Right cardiac atrium (tissue), 5 donors: ENCODE results near the gene ANP32E. TPM values are rescaled to one million over a fixed set of nuclear protein-coding genes. Genes with fewer than 3 reads are reported as not detected.

Source experiments
- ATAC-seq, 2 donors: fragments of 200-7000 bp; cut with Tn5 transposase; one replicate each; pipeline versions ENCODE4 v1.8.0 to v1.9.1; 2020; ENCODE audit warnings: moderate library complexity in 2 of 2, mild to moderate bottlenecking in 1 of 2
- DNase-seq, 3 donors: peaks; one replicate each; pipeline ENCODE4 v3.0.0-alpha.2; 2020
- H3K27ac ChIP-seq: one replicate; pipeline ENCODE4 v1.5.1; 2013; ENCODE audit warnings: mild to moderate bottlenecking, low read length, control low read depth, moderate library complexity
- H3K27me3 ChIP-seq: one replicate; pipeline ENCODE4 v1.6.1; 2013; ENCODE audit not compliant: control insufficient read depth, insufficient read depth
- H3K4me1 ChIP-seq: one replicate; pipeline ENCODE4 v1.6.1; 2013; ENCODE audit warnings: low read length; ENCODE audit not compliant: control insufficient read depth, insufficient read depth
- H3K4me3 ChIP-seq: one replicate; pipeline ENCODE4 v1.5.1; 2013; ENCODE audit warnings: low read length, control low read depth
- H3K9me3 ChIP-seq: one replicate; pipeline ENCODE4 v1.6.1; 2013; ENCODE audit warnings: low read length; ENCODE audit not compliant: control insufficient read depth
- WGBS: extraction: QIAGEN DNeasy Blood & Tissue Kit; methylation state at CpG from one replicate; pipeline ENCODE4 v1.1.7; 2013; 5-methylcytosine and 5-hydroxymethylcytosine counted together
- intact Hi-C, 4 donors: fragments of 100-400 bp; cut with DNase I; formaldehyde crosslinking; loops; one replicate each; pipeline versions ENCODE4 v1.11.0 to v1.14.0; 2022 to 2023
- polyA plus RNA-seq: library from polyadenylated mRNA; stranded (reverse); fragments of 200-250 nt; gene quantifications from one replicate; pipeline ENCODE4 v1.2.3, GENCODE V29; 2013
- total RNA-seq, 4 donors: library from RNA; stranded (reverse); fragmentation: NEBNext Ultra II Directional; extraction: Animal tissue kit (Norgen Biotek cat#: 25700); gene quantifications; one replicate each; pipeline ENCODE4 v1.2.1, GENCODE V29; 2021
- donor health status: healthy with polysubstance abuse.
- donor health status: DM: no; HTN: yes; CAD: no.
- donor health status: DM: no; HTN: no; CAD: no.
- donor health status: DM: no; HTN: yes; CAD: no; lungs with severe emphysema.
- donor health status: DM: yes; HTN: yes; CAD: no.

ANP32E gene
- total and polyA plus RNA-seq, 5 donors: 23.7 to 36.3 (median 28.2) TPM

DNA sequence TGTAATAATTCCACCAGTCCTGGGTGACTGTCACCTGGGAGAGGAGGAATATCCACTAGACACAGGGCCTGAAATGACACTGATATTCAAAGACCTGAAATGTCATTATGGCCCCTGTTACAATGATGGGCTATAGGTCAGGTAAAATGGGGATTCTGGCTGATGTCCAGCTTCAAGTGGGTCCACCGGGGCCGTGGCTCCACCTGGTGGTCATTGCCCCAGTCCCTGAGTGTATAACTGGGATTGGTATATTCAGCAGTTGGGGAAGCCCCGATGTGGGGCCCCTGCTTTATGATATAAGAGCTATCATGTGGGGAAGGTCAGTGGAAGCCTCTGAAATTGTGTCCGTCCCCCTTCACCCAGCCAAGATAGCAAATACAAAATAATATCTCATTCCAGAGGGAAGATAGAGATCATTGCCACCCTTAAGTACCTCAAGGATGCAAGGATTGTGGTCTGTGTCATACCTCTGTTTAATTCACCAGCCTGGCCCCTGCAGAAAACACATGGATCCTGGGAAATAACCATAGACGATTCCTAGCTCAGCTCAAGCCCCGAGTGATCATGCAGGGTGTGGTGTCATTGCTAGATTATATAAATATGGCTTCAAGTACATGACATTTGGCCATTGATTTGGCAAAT, 66.8 kb downstream of the ANP32E start:
- DNase-seq (peak; percentile 66 to 87 (median 84)), ATAC-seq (peak; percentile 57 to 70)
- H3K4me1 ChIP-seq: peaks cover 3% of the 10 kb centered on the region
- H3K27me3 ChIP-seq: no peaks in the 10 kb centered on the region
- no peak overlapping the region for H3K27ac ChIP-seq
- no peak overlapping the region for H3K4me3 ChIP-seq
- intact Hi-C loops: loop anchor here (2.0 to 10.0 kb wide), 6 partner anchors 92 to 207 kb away; no protein-coding TSS in a partner anchor
- WGBS: 14% methylated on average over 6 of the region's 6 CpGs
- H3K9me3 ChIP-seq: no peaks in the 10 kb centered on the region

Other genes with a start within 250 kb of the ANP32E start
- 10 to 100 TPM; 23.3 to 27.2 (median 26.5) TPM for gene OTUD7B, start 225.4 kb downstream of the ANP32E start, total RNA-seq
- 9.6 TPM for gene OTUD7B, start 225.4 kb downstream of the ANP32E start, polyA plus RNA-seq
- 10 to 100 TPM; 46.3 to 54.3 (median 48.8) TPM for gene VPS45, start 168.3 kb downstream of the ANP32E start, total RNA-seq
- gene VPS45, start 168.3 kb downstream of the ANP32E start, polyA plus RNA-seq: 40.0 TPM
- gene PLEKHO1, start 86.2 kb downstream of the ANP32E start, total RNA-seq: 10 to 100 TPM; 28.9 to 51.4 (median 34.4) TPM
- gene PLEKHO1, start 86.2 kb downstream of the ANP32E start, polyA plus RNA-seq: 73.2 TPM
- gene CA14, start 21.7 kb upstream of the ANP32E start, total RNA-seq: 10 to 100 TPM in 3 of 4 donors, 1 to 10 TPM in 1; 6.9 to 22.6 (median 16.3) TPM
- 28.3 TPM for gene CA14, start 21.7 kb upstream of the ANP32E start, polyA plus RNA-seq
- gene APH1A, start 32.9 kb upstream of the ANP32E start, total RNA-seq: 10 to 100 TPM; 71.3 to 84.2 (median 73.4) TPM
- 80.0 TPM for gene APH1A, start 32.9 kb upstream of the ANP32E start, polyA plus RNA-seq
- 10 to 100 TPM; 10.4 to 12.0 (median 10.6) TPM for gene C1orf54, start 36.7 kb upstream of the ANP32E start, total RNA-seq
- gene C1orf54, start 36.7 kb upstream of the ANP32E start, polyA plus RNA-seq: 15.6 TPM
- 10 to 100 TPM in 3 of 4 donors, 1 to 10 TPM in 1; 5.5 to 20.4 (median 11.4) TPM for gene CIART, start 46.4 kb upstream of the ANP32E start, total RNA-seq
- gene CIART, start 46.4 kb upstream of the ANP32E start, polyA plus RNA-seq: 14.1 TPM
- 10 to 100 TPM; 64.5 to 81.4 (median 72.6) TPM for gene MRPS21, start 57.7 kb upstream of the ANP32E start, total RNA-seq
- 110 TPM for gene MRPS21, start 57.7 kb upstream of the ANP32E start, polyA plus RNA-seq
- 10 to 100 TPM; 21.8 to 27.0 (median 26.0) TPM for gene PRPF3, start 85.4 kb upstream of the ANP32E start, total RNA-seq
- 19.4 TPM for gene PRPF3, start 85.4 kb upstream of the ANP32E start, polyA plus RNA-seq
- 10 to 100 TPM; 24.5 to 32.4 (median 26.7) TPM for gene RPRD2, start 128.0 kb upstream of the ANP32E start, total RNA-seq
- gene RPRD2, start 128.0 kb upstream of the ANP32E start, polyA plus RNA-seq: 10.0 TPM